ENCODE data around the gene PLCB2.

Gene PLCB2

DNA sequence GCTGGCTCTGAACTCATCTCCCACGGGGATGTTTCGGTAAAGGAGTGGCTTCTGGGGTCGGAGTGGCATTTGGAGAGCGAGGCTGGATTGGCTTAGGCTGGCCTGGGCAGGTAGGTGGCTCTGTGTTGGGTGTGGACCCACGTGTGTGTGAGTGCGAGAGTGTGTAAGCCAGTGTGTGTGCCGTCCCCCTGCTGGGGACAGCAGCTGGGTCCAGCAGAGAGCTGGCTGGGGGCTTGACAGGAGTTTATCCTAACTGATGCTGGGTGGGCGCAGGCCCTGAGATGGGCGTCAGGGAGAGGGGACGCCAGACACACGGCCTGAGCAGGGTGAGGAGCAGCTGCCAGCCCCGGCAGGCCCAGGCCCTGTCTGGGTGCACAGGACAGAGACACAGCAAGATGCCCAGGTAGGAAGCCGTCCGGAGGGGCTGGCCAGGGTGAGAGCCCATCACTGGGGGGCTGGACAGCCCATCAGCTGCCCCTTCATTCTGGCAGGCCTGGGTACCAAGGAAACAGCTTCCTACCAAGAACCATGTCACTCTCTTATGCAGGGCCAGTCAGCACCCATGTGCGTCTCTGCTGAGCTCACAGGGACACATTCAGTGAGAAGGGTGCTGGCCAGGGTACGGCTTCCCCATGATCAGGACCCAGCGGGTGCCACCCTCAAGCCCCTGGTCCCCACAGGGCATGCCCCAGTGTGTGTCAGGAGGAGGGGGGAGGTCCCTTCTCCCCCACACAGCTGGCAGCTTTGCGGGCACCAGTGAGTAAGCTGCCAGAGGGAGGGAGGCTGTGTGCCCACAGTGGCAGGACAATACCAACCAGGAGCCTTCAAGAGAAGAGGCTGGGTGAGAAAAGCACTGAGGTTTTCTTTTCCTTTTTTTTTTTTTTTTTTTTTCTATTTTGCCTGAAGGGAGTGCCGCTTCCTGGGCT is 67.8 kb downstream of the PLCB2 start:
- no peak overlapping the region for H3K4me3 ChIP-seq (ENCODE audit: low read depth, low read length)
- no peak for TF ChIP-seq CTCF (IDR thresholded peaks at IDR 0.05; ENCODE audit: control insufficient read depth, extremely low read depth, insufficient read depth)
- DNase-seq (ENCODE audit: low read depth), result no peak

DNA sequence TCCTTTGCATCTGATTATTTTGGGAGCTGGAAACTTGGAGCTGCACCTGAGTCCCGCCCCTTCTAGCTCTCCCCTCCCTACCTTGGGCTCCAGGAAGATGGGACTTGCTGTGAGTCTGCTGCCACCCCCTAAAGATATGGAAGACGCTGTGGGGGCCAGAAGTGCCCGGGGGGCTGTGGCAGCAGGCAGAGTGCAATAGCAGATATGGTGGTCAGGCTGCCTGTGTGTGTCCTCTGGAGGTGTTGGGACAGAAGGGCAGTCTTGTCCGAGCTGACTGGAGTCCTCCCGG is 68.4 kb downstream of the PLCB2 start:
- no peak for TF ChIP-seq CTCF (IDR thresholded peaks at IDR 0.05; ENCODE audit: control insufficient read depth, extremely low read depth, insufficient read depth)
- no peak overlapping the region for H3K4me3 ChIP-seq (ENCODE audit: low read depth, low read length)

DNA sequence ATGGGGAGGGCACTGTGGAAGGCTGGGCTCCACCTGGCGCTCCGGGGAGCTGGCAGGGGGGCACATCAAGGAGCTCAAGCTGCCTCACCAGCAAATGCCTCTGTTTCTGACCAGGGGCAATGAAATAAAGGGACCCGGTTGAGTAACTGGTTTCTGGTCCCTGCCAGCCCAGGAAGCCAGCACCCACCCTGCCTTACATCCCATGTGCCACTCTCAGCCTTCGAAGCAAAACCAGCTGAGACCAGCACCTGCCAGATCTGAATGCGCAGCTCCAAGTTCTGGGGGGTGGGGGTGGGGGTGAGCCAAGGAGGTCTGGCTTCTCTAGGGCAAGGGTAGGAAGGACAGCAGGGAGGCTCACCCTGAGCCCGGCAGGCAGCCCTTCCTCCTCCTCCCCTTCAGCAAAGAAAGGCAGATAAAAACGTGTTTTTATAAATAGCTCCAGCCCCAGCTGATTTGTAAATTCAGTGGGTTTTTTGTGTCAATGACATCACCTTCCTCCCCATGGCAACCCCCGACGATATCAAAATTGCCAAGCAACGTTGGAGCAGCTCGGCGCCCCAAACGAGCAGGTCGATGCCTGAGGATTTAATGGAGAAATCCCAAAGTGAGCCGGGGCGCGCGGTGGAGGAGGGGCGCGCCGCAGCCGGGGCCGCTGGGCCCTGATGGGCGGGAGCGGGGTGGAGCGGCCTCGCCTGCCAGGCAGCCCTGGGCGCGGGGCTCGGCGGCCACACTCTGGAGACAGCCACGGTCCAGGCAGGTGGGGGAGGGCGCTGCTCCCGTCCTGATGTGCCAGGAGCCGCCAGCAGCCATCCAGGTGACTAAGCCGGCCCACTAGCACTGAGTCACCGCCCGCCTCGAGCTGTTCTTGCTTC is 69.0 kb downstream of the PLCB2 start, which contains the start of gene PAK6:
TSS of gene PAK6 (plus strand) at position 532 of the 872 bp plus-strand sequence. CDS start 25,723 bp downstream, outside the sequence.
- no peak for TF ChIP-seq CTCF (IDR thresholded peaks at IDR 0.05; ENCODE audit: control insufficient read depth, extremely low read depth, insufficient read depth)
- DNase-seq (ENCODE audit: low read depth), result no peak
- no peak within 1 kb of the TSS for H3K4me3 ChIP-seq (ENCODE audit: low read depth, low read length)

More for the DNA sequence above, 68.4 kb downstream of the PLCB2 start:
- DNase-seq (ENCODE audit: low read depth), result no peak

All from LNCaP clone FGC (cell line).